Mesendoderm (in vitro differentiated cells): Measurements from ENCODE around the gene BACH2.

Source experiments
- DNase-seq: peaks from one replicate; pipeline ENCODE4 v3.0.0; 2013
- H2AK5ac ChIP-seq: 2 replicates; pipeline ENCODE4 v1.6.1; 2013; ENCODE audit warnings: low read length, inconsistent platforms
- H2BK120ac ChIP-seq: 2 replicates; pipeline ENCODE4 v1.6.1; 2013; ENCODE audit warnings: low read depth, mild to moderate bottlenecking, low read length, moderate library complexity, mixed read lengths
- H2BK15ac ChIP-seq: replicated peaks from 2 replicates; pipeline ENCODE4 v1.6.1; 2013; ENCODE audit warnings: low read depth, mild to moderate bottlenecking, moderate library complexity
- H2BK5ac ChIP-seq: 2 replicates; pipeline ENCODE4 v1.6.1; 2013; ENCODE audit warnings: low read length, inconsistent platforms
- H3K18ac ChIP-seq: 2 replicates; pipeline ENCODE4 v1.6.1; 2013; ENCODE audit warnings: mild to moderate bottlenecking, low read length, mixed read lengths
- H3K23ac ChIP-seq: one replicate; pipeline ENCODE4 v1.6.1; 2013; ENCODE audit warnings: low read length
- H3K27ac ChIP-seq: 2 replicates; pipeline ENCODE4 v1.5.1; 2013; ENCODE audit warnings: low read depth, mild to moderate bottlenecking, inconsistent platforms, low read length, moderate library complexity
- H3K27me3 ChIP-seq: 2 replicates; pipeline ENCODE4 v1.6.1; 2013; ENCODE audit warnings: low read length, control low read depth, mild to moderate bottlenecking, inconsistent platforms; ENCODE audit not compliant: insufficient read depth, poor library complexity
- H3K36me3 ChIP-seq: 2 replicates; pipeline ENCODE4 v1.6.1; 2013; ENCODE audit warnings: low read length, inconsistent platforms; ENCODE audit not compliant: control insufficient read depth, insufficient read depth
- H3K4ac ChIP-seq: one replicate; pipeline ENCODE4 v1.6.1; 2013; ENCODE audit warnings: low read depth, mild to moderate bottlenecking, low read length, moderate library complexity
- H3K4me1 ChIP-seq: 2 replicates; pipeline ENCODE4 v1.6.1; 2013; ENCODE audit warnings: low read depth, low read length, inconsistent platforms; ENCODE audit not compliant: control insufficient read depth
- H3K4me2 ChIP-seq: 2 replicates; pipeline ENCODE4 v1.6.1; 2013; ENCODE audit warnings: low read length
- H3K4me3 ChIP-seq: 2 replicates; pipeline ENCODE4 v1.5.1; 2013; ENCODE audit warnings: mild to moderate bottlenecking, low read length
- H3K56ac ChIP-seq: one replicate; pipeline ENCODE4 v1.6.1; 2013; ENCODE audit warnings: low read length
- H3K79me1 ChIP-seq: 2 replicates; pipeline ENCODE4 v1.6.1; 2013; ENCODE audit warnings: low read length, inconsistent platforms
- H3K79me2 ChIP-seq: 2 replicates; pipeline ENCODE4 v1.6.1; 2013; ENCODE audit warnings: mild to moderate bottlenecking, low read length; ENCODE audit not compliant: control insufficient read depth, insufficient read depth
- H3K9ac ChIP-seq: 2 replicates; pipeline ENCODE4 v1.6.1; 2013; ENCODE audit warnings: low read length, inconsistent platforms
- H4K5ac ChIP-seq: one replicate; pipeline ENCODE4 v1.6.1; 2013; ENCODE audit warnings: low read length
- H4K8ac ChIP-seq: one replicate; pipeline ENCODE4 v1.6.1; 2013; ENCODE audit warnings: low read depth, mild to moderate bottlenecking, control low read depth, low read length, moderate library complexity
- whole genome bisulfite sequencing: extraction: QIAGEN DNeasy Blood & Tissue Kit; methylation state at CpG from one replicate; pipeline ENCODE4 v1.1.7; 2013; ENCODE audit warnings: low lambda C conversion rate, missing lambda C conversion rate; ENCODE audit not compliant: insufficient coverage; ENCODE audit errors: extremely low coverage; 5-methylcytosine and 5-hydroxymethylcytosine counted together

Gene BACH2

DNA sequence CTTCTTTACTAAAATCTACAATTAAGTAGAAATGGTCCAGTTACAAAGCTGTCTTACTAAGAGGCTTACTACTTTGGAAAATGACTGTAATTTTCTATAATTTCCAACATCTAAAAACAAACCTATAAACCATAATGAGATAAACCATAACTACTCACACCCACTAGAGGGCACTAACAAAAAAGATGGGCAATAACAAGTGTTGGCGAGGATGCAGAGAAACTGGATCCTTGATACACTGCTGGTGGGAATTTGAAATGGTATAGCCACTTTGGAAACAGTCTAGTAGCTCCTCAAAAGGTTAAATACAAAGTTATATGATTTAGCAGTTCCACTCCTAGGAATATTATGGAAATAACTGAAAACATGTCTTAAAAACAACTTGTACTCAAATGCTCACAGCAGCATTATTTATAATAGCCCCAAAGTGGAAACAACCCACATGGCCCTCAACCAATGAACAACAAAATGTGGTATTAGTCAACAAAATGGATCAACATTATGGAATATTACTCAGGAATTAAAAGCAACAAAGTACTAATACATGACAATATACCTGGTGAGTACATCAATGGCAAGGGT is 351.7 kb downstream of the BACH2 start:
- H3K9ac ChIP-seq = no peak overlapping the region
- no peak overlapping the region for H3K4ac ChIP-seq
- H2BK15ac ChIP-seq = no peak overlapping the region
- no peak for DNase-seq
- no peaks in the 10 kb centered on the region for H3K4me1 ChIP-seq
- H3K56ac ChIP-seq = no peak overlapping the region
- H2BK120ac ChIP-seq = no peak overlapping the region
- no CpG with 5 or more reads among the region's 1 CpG for WGBS
- no peaks in the 10 kb centered on the region for H3K79me1 ChIP-seq
- H3K27ac ChIP-seq = no peak overlapping the region
- H3K4me2 ChIP-seq = no peak overlapping the region
- H3K36me3 ChIP-seq = no peaks in the 10 kb centered on the region
- H3K27me3 ChIP-seq = no peaks in the 10 kb centered on the region
- H2AK5ac ChIP-seq = no peak overlapping the region
- no peak overlapping the region for H3K23ac ChIP-seq
- no peak overlapping the region for H4K8ac ChIP-seq
- H3K18ac ChIP-seq = no peak overlapping the region
- H2BK5ac ChIP-seq = no peak overlapping the region
- no peaks in the 10 kb centered on the region for H3K79me2 ChIP-seq
- H4K5ac ChIP-seq = no peak overlapping the region
- H3K4me3 ChIP-seq = no peak overlapping the region

DNA sequence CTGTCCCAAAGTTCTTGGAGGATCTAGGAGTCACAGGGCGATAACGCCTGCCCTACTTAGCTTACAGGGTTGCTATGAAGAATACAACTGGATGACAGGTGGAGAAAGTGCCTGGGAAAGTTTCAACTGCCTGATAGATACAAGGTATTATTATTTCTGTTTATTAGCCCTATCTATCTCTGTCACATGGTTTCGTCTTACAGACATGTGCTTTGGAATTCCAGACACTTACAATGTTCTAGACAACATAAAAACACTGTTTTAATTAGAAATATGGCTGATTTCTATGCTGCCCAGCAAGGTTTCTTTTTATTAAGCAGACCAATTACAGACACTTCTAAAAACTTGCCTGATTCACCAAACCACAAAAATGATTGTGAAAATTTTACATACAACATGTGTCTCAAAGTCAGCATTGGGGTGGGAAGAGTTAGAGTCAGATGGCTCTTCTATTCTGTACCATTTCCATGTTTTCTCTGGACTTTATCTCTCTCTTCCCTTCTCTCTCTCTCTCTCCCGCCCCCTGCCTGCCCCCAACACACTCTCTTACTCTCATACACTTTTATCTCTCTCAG is 352.4 kb downstream of the BACH2 start:
- H3K79me2 ChIP-seq = no peaks in the 10 kb centered on the region
- no peak overlapping the region for H3K9ac ChIP-seq
- no peak for DNase-seq
- no peak overlapping the region for H3K4ac ChIP-seq
- no peak overlapping the region for H2BK5ac ChIP-seq
- no peak overlapping the region for H3K4me3 ChIP-seq
- H4K8ac ChIP-seq = no peak overlapping the region
- H2BK15ac ChIP-seq = no peak overlapping the region
- H2AK5ac ChIP-seq = no peak overlapping the region
- no peak overlapping the region for H4K5ac ChIP-seq
- H3K4me1 ChIP-seq = no peaks in the 10 kb centered on the region
- H3K56ac ChIP-seq = no peak overlapping the region
- no peak overlapping the region for H2BK120ac ChIP-seq
- H3K36me3 ChIP-seq = no peaks in the 10 kb centered on the region
- H3K4me2 ChIP-seq = no peak overlapping the region
- WGBS = no CpG with 5 or more reads among the region's 4 CpGs
- H3K18ac ChIP-seq = no peak overlapping the region
- no peak overlapping the region for H3K27ac ChIP-seq
- H3K27me3 ChIP-seq = no peaks in the 10 kb centered on the region
- H3K79me1 ChIP-seq = no peaks in the 10 kb centered on the region
- no peak overlapping the region for H3K23ac ChIP-seq

DNA sequence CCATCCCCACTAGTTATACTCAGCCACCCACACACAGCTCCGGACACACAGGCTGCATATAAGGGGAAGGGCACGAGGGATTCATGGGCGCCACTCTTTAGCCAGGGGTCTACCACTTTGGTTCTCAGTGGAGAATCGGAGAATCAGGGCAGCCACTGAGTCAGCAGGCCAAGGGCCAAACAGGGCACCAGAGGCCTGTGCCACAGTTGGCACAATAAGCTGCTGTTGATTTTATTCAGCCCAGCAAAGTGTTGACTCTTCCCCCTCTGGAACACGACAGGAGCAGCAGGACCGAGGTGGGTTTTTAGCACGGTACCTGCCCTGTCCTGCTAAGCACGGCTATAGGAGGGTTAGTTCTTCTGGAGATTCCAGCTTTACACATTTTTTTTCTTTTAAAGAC is 354.0 kb downstream of the BACH2 start:
- Histone ChIP-seq H3K36me3 (no peaks in the 10 kb centered on the region), H3K4me1 (no peaks in the 10 kb centered on the region), H2BK15ac (no peak overlapping the region), H2AK5ac (no peak overlapping the region), H4K5ac (no peak overlapping the region), H3K56ac (no peak overlapping the region), H4K8ac (no peak overlapping the region), H3K27ac (no peak overlapping the region), H3K4me2 (no peak overlapping the region), H3K18ac (no peak overlapping the region), H3K79me1 (no peaks in the 10 kb centered on the region), H2BK5ac (no peak overlapping the region), H3K9ac (no peak overlapping the region), H3K79me2 (no peaks in the 10 kb centered on the region), H2BK120ac (no peak overlapping the region), H3K27me3 (no peaks in the 10 kb centered on the region), H3K23ac (no peak overlapping the region), H3K4me3 (no peak overlapping the region), H3K4ac (no peak overlapping the region)
- WGBS = no CpG with 5 or more reads among the region's 8 CpGs
- no peak for DNase-seq

DNA sequence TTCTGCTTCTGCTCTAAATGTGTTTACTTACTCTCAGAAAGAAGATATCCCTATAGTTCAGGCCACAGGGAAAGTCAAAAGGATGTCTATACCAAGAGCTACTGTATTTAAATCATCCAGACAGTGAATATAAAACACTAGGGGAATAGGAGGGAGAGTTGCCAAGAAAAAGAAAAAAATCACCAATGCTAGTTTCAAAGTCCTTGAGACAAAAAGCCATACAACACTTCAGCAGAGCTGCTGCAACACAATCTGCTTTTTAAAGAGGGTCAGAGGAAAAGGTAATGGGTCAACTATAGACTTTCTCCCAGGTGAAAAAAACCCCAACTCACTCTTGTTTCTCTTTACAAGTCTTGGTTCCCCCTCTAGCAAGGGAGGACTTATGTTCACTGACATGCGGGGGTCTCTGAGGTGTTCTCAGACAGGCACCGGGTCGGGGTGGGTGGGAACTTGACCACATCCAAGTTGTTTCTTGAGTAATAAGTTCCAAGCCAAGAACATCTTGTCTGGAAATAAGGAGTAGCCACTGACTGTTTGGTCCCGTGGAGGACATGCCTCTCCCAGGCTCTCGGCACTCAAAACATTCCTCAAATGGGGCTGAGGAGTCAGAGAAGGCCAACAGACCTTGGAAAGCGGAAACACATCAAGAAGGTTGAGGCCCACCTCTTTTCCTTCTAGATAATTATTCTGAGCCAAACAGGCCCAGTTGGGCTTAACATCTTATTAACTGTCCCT is 354.7 kb downstream of the BACH2 start:
- Histone ChIP-seq H2BK5ac (no peak overlapping the region), H2AK5ac (no peak overlapping the region), H3K9ac (no peak overlapping the region), H4K8ac (no peak overlapping the region), H3K56ac (no peak overlapping the region), H3K4me2 (no peak overlapping the region), H4K5ac (no peak overlapping the region), H3K18ac (no peak overlapping the region), H3K36me3 (no peaks in the 10 kb centered on the region), H3K4me1 (no peaks in the 10 kb centered on the region), H3K27me3 (no peaks in the 10 kb centered on the region), H3K27ac (no peak overlapping the region), H3K79me2 (no peaks in the 10 kb centered on the region), H3K4ac (no peak overlapping the region), H2BK120ac (no peak overlapping the region), H3K4me3 (no peak overlapping the region), H3K79me1 (no peaks in the 10 kb centered on the region), H2BK15ac (no peak overlapping the region), H3K23ac (no peak overlapping the region)
- DNase-seq = no peak
- no CpG with 5 or more reads among the region's 6 CpGs for WGBS

DNA sequence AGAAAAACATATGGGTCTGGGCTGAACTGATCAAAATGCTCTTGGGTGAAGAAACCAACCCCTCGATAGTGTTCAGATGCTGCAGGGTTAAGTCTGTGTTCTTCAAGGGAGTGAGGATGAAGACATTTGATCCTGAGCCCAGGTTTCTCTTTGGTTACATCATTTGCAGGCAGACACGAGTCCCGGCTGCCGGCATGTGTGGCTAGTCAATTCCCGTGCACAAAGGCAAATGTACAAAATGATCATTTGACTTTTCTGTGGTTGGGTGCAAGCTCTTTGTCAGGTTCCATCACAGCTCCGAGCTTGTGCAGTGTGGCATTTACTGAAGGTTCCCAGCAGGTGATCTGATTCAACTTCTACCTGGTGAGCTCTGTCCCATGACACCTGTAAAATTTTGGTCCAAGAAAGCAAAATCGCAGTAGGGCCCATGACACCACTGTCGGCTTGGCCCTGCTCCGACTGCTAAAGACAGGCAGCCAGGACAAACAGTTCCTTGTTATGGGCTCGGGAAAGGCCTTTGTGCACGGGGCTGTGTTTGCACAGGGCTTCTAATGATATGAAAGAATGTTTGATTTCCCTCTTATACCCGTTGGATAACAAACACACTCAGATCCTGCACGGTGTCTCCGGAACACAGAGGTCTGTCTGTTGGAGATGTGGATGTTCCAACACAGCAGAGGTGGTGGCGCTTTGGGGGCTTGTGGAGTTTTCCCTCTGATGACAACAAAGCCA is 355.4 kb downstream of the BACH2 start:
- no peak overlapping the region for H4K5ac ChIP-seq
- WGBS = no CpG with 5 or more reads among the region's 15 CpGs

More for the DNA sequence above, 355.4 kb downstream of the BACH2 start:
- Histone ChIP-seq H3K27me3 (no peaks in the 10 kb centered on the region), H3K36me3 (no peaks in the 10 kb centered on the region), H2BK120ac (no peak overlapping the region), H3K4me2 (no peak overlapping the region), H3K9ac (no peak overlapping the region), H3K27ac (no peak overlapping the region), H3K23ac (no peak overlapping the region), H2BK15ac (no peak overlapping the region), H3K4me1 (no peaks in the 10 kb centered on the region), H2AK5ac (no peak overlapping the region), H3K56ac (no peak overlapping the region), H3K79me2 (no peaks in the 10 kb centered on the region), H3K79me1 (no peaks in the 10 kb centered on the region), H3K18ac (no peak overlapping the region), H2BK5ac (no peak overlapping the region), H4K8ac (no peak overlapping the region), H3K4ac (no peak overlapping the region), H3K4me3 (no peak overlapping the region)
- DNase-seq = no peak
